Esophagus squamous epithelium (tissue), 5 donors: ENCODE measurements around the gene SHISA6. TPM values are rescaled to one million over a fixed set of nuclear protein-coding genes. Genes with fewer than 3 reads are reported as not detected.

ENCODE experiments used
- DNase-seq: peaks from one replicate; lab custom pipeline; 2025; lab: John Stamatoyannopoulos, UW
- H3K27ac ChIP-seq, 4 donors: fragments of 200-600 bp; sonication (generic); one replicate each; pipeline ENCODE4 v1.5.1; 2016 to 2019; ENCODE audit warnings: mild to moderate bottlenecking in 1 of 4
- H3K27me3 ChIP-seq, 4 donors: fragments of 200-600 bp; sonication (generic); 1 replicate in 3 of 4; 2 replicates in 1 of 4; pipeline versions ENCODE4 v1.5.1 to v1.6.0; 2017 to 2021; ENCODE audit warnings: antibody characterized with exemption in 1 of 4
- H3K36me3 ChIP-seq, 3 donors: fragments of 200-600 bp; sonication (generic); one replicate each; pipeline ENCODE4 v1.5.1; 2016 to 2019
- H3K4me1 ChIP-seq, 3 donors: fragments of 200-600 bp; sonication (generic); one replicate each; pipeline ENCODE4 v1.5.1; 2017 to 2019
- H3K4me3 ChIP-seq, 4 donors: fragments of 200-600 bp; sonication (generic); 1 replicate in 3 of 4; 2 replicates in 1 of 4; pipeline ENCODE4 v1.5.1; 2016 to 2019; ENCODE audit warnings: mild to moderate bottlenecking in 2 of 4, moderate library complexity in 1 of 4
- H3K9me3 ChIP-seq, 3 donors: fragments of 200-600 bp; sonication (generic); one replicate each; pipeline ENCODE4 v1.5.1; 2016 to 2019
- POLR2A ChIP-seq, 4 donors: fragments of 450-650 bp; IDR thresholded peaks; one replicate each; pipeline ENCODE4 v1.6.1; 2017; ENCODE audit warnings: antibody characterized with exemption in 4 of 4, mild to moderate bottlenecking in 4 of 4, moderate library complexity in 3 of 4
- WGBS, 2 donors: methylation state at CpG; one replicate each; pipeline ENCODE4 v1.1.5; 2018; 5-methylcytosine and 5-hydroxymethylcytosine counted together
- intact Hi-C: fragments of 100-400 bp; cut with DNase I; formaldehyde crosslinking; loops from one replicate; pipeline ENCODE4 v1.15.0; 2022
- total RNA-seq, 4 donors: library from RNA; depleted of rRNA; stranded (reverse); fragments of >200 nt; gene quantifications; one replicate each; pipeline ENCODE4 v1.1.0, GENCODE V29; 2016
- TF ChIP-seq, protein P1 (sequence below), 6 experiments: fragments of 450-650 bp in 4 of 6; fragments of 200-600 bp in 2 of 6; sonication (generic) in 2 of 6; IDR thresholded peaks; one replicate each; pipeline ENCODE4 v1.5.1; 2016 to 2019; ENCODE audit warnings: antibody characterized with exemption in 6 of 6, mild to moderate bottlenecking in 4 of 6, moderate library complexity in 4 of 6
- donor health status: DM: yes; HTN: yes; CAD: no.

The SHISA6 gene
- total RNA-seq, 4 donors from 2014 or later: 0.19 to 1.5 (median 0.71) TPM

DNA sequence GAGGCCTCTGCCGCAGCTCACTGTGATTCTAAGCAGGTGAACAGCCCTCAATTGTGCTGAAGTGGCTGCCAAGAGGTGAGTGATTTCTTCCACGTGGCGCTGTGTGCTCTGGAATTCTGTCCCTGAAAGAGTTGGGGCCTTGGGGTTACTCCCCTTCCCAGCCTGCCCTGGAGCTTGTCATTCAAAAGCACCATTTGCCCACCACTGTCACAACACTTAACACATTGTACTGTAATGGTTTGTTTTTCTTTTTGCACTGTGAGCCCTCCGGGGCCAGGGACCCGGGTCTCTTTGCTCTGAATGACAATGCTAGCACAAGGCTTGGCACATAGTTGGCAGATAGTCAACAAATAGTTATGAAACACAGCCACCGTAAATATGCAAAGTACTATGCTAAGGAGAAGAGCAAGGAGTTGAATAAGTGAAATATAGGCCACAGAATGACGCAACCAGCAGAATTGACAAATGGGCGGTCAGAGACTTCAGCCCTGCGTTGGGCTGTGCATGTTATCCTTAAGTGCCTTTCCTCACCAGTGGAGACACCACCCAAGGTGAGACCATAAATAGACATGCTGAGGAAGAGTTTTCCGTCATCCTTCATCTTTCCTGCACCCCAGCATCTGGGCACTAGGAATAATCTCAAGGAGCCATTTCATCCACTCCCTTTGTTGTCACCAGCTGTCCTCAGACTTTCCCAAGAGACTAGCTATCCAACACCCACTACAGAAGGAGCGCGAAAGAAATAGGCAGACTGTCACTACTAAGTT lies 245.3 kb downstream of the SHISA6 start:
- no peak overlapping the region for H3K27ac ChIP-seq
- no peak for DNase-seq
- H3K9me3 ChIP-seq: no peaks in the 10 kb centered on the region
- WGBS, 2 donors: 62 to 72% methylated on average over 9 to 10 of the region's 12 CpGs
- H3K4me3 ChIP-seq: no peak overlapping the region
- no peaks in the 10 kb centered on the region for H3K27me3 ChIP-seq
- intact Hi-C loops: no loop called here
- no peaks in the 10 kb centered on the region for H3K4me1 ChIP-seq
- H3K36me3 ChIP-seq: no peaks in the 10 kb centered on the region
- TF ChIP-seq POLR2A (IDR thresholded peaks at IDR 0.05): no peak
- TF ChIP-seq, protein P1, sequence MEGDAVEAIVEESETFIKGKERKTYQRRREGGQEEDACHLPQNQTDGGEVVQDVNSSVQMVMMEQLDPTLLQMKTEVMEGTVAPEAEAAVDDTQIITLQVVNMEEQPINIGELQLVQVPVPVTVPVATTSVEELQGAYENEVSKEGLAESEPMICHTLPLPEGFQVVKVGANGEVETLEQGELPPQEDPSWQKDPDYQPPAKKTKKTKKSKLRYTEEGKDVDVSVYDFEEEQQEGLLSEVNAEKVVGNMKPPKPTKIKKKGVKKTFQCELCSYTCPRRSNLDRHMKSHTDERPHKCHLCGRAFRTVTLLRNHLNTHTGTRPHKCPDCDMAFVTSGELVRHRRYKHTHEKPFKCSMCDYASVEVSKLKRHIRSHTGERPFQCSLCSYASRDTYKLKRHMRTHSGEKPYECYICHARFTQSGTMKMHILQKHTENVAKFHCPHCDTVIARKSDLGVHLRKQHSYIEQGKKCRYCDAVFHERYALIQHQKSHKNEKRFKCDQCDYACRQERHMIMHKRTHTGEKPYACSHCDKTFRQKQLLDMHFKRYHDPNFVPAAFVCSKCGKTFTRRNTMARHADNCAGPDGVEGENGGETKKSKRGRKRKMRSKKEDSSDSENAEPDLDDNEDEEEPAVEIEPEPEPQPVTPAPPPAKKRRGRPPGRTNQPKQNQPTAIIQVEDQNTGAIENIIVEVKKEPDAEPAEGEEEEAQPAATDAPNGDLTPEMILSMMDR (IDR thresholded peaks at IDR 0.05): no peak

DNA sequence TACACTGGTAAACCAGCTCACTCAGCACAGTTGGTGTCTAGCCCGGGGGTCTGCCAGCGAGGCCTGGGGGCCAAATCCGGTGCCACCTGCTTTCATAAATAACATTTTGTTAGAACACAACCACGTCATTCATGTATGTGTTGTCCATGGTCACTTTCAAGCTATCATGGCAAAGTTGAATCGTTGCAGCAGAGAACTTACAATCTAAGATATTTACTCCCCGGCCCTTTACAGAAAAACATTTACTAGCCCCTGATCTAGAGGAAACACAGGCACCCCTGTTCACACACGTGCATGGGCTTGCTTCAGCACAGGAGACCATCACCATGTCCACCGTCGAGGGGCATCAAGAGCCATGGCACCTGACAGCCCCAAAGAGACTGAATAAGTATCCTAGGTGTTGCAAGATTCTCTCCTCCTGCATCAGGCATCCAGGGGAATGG lies 245.9 kb downstream of the SHISA6 start:
- Histone ChIP-seq H3K4me3 (no peak overlapping the region), H3K27ac (no peak overlapping the region), H3K9me3 (no peaks in the 10 kb centered on the region), H3K36me3 (no peaks in the 10 kb centered on the region), H3K4me1 (no peaks in the 10 kb centered on the region), H3K27me3 (no peaks in the 10 kb centered on the region)
- intact Hi-C loops: no loop called here
- DNase-seq: no peak
- TF ChIP-seq, protein P1 (IDR thresholded peaks at IDR 0.05): no peak
- TF ChIP-seq POLR2A (IDR thresholded peaks at IDR 0.05): no peak
- 71 to 81% methylated on average over 5 to 9 of the region's 9 CpGs for WGBS, 2 donors

DNA sequence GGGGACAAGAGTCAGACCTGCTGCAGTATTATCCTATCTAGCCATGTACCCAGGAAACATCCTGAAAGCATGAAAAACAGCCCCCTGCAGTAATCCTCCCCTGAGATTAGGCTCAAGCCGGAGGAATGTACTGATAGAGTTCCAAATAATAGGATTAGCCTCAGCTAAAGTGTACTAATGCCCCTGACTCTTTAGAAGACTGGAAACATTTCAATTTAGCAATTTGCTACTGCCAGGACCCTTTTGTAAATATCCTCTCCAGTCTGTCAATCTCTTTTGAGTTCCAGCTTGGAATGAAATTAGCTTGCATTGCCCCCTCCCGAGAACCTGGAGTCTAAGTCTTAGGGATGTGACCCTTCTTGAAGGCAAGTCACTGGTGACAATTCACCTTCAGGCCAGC lies 246.5 kb downstream of the SHISA6 start:
- Histone ChIP-seq H3K27ac (no peak overlapping the region), H3K9me3 (no peaks in the 10 kb centered on the region), H3K36me3 (no peaks in the 10 kb centered on the region), H3K4me1 (no peaks in the 10 kb centered on the region), H3K4me3 (no peak overlapping the region), H3K27me3 (no peaks in the 10 kb centered on the region)
- 64 to 66% methylated on average over 2 of the region's 2 CpGs for WGBS, 2 donors
- intact Hi-C loops: no loop called here
- no peak for TF ChIP-seq POLR2A (IDR thresholded peaks at IDR 0.05)
- TF ChIP-seq, protein P1 (IDR thresholded peaks at IDR 0.05): no peak
- no peak for DNase-seq

DNA sequence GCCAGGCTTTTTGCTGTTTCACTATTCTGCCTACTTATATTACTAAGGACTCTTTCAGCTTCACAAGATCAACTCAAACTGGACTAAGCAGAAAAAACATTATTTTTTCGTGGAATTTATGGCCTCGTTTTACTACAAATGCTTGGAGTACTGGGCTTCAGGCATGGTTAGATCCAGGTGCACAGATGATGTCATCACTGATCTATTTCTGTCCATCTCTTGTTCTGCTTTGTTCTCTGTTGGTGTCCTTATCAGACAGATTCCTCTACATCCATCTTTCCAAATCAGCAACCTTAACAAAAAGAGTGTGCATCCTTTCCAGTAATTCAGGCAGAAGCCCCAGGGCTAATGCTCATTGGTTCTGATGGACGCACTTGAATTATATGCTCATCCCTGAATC lies 247.4 kb downstream of the SHISA6 start:
- Histone ChIP-seq H3K4me1 (no peaks in the 10 kb centered on the region), H3K27me3 (no peaks in the 10 kb centered on the region), H3K4me3 (no peak overlapping the region), H3K27ac (no peak overlapping the region), H3K9me3 (no peaks in the 10 kb centered on the region), H3K36me3 (no peaks in the 10 kb centered on the region)
- no peak for DNase-seq
- no peak for TF ChIP-seq POLR2A (IDR thresholded peaks at IDR 0.05)
- WGBS, 2 donors: 72 to 80% methylated on average over 3 of the region's 3 CpGs
- intact Hi-C loops: no loop called here

DNA sequence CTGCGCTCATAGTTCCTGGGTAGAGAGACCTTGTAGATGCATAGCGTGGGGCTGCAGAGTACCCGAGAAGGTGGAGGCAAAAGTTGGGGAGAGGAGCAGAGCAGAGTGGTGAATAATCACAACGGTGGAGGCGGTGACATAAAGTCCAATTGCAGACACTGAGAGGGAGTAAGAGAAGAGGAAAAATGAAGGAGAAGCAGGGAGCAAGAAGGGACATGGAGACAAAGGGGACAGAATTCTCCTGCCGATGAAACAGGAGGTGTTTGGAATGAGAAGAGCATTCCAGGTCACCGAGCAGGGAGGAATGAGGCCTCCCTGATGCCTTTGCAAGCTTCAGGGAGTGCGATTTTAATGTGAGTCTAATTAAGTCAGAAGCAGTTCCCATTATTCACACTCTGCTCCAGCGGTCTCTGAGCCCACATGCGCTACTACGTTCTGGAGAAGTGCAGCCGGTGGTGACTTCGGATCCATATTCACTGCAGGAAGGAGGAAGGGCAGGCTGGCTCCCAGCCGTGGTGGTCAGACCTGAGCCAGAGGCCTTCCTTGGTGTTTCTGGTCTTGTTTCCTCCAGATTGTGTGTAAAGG lies 249.2 kb downstream of the SHISA6 start:
- Histone ChIP-seq H3K27ac (no peak overlapping the region), H3K36me3 (no peaks in the 10 kb centered on the region), H3K4me3 (no peak overlapping the region), H3K4me1 (no peaks in the 10 kb centered on the region), H3K27me3 (no peaks in the 10 kb centered on the region), H3K9me3 (no peaks in the 10 kb centered on the region)
- no peak for DNase-seq
- intact Hi-C loops: no loop called here
- WGBS, 2 donors: 76 to 83% methylated on average over 13 to 14 of the region's 14 CpGs
- no peak for TF ChIP-seq POLR2A (IDR thresholded peaks at IDR 0.05)
- TF ChIP-seq, protein P1 (IDR thresholded peaks at IDR 0.05): no peak
